Transverse colon (tissue), 4 donors: ENCODE results near the gene IRX1. TPM values are rescaled to one million over a fixed set of nuclear protein-coding genes. Genes with fewer than 3 reads are reported as not detected.

Experiments
- DNase-seq: peaks from one replicate; pipeline ENCODE4 v3.0.0-alpha.2; 2019
- H3K27ac ChIP-seq, 4 donors: fragments of 200-600 bp; sonication (generic); 2 replicates each; pipeline ENCODE4 v1.5.1; 2016 to 2018; ENCODE audit warnings: inconsistent platforms in 4 of 4
- H3K27me3 ChIP-seq: fragments of 200-600 bp; sonication (generic); 2 replicates; pipeline ENCODE4 v1.5.1; 2017; ENCODE audit warnings: inconsistent platforms
- H3K36me3 ChIP-seq, 4 donors: fragments of 200-600 bp; sonication (generic); 2 replicates each; pipeline ENCODE4 v1.5.1; 2017 to 2019; ENCODE audit warnings: inconsistent platforms in 4 of 4
- H3K4me1 ChIP-seq, 4 donors: fragments of 200-600 bp; sonication (generic); 2 replicates each; pipeline ENCODE4 v1.5.1; 2017 to 2020; ENCODE audit warnings: inconsistent platforms in 4 of 4
- H3K4me3 ChIP-seq, 4 donors: fragments of 200-600 bp; sonication (generic); 1 replicate in 1 of 4; 2 replicates in 3 of 4; pipeline versions ENCODE4 v1.5.1 to v1.6.1; 2017 to 2019; ENCODE audit warnings: inconsistent platforms in 4 of 4
- H3K9me3 ChIP-seq, 2 donors: fragments of 200-600 bp; sonication (generic); 2 replicates each; pipeline ENCODE4 v1.5.1; 2017 to 2019; ENCODE audit warnings: inconsistent platforms in 2 of 2
- CTCF ChIP-seq, 5 experiments: fragments of 200-600 bp in 3 of 5; fragments of 450-650 bp in 2 of 5; sonication (generic) in 3 of 5; IDR thresholded peaks; 1 replicate in 2 of 5; 2 replicates in 3 of 5; pipeline ENCODE4 v1.5.1; 2016 to 2017; ENCODE audit warnings: antibody characterized with exemption in 5 of 5, inconsistent platforms in 3 of 5, mild to moderate bottlenecking in 2 of 5, moderate library complexity in 1 of 5
- EP300 ChIP-seq: sonication (generic); formaldehyde crosslinking; IDR thresholded peaks from one replicate; pipeline ENCODE4 v1.6.1; 2017; ENCODE audit warnings: antibody characterized with exemption, low read depth
- POLR2A ChIP-seq: fragments of 450-650 bp; IDR thresholded peaks from one replicate; pipeline ENCODE4 v1.6.1; 2016; ENCODE audit warnings: antibody characterized with exemption, mild to moderate bottlenecking, moderate library complexity
- POLR2AphosphoS5 ChIP-seq, 3 donors: sonication (generic); formaldehyde crosslinking; IDR thresholded peaks; one replicate each; pipeline ENCODE4 v1.6.1; 2016; ENCODE audit warnings: antibody characterized with exemption in 3 of 3
- WGBS, 2 donors: methylation state at CpG; one replicate each; pipeline ENCODE4 v1.1.5; 2018; ENCODE audit warnings: low coverage in 1 of 2; 5-methylcytosine and 5-hydroxymethylcytosine counted together
- in situ Hi-C, 4 donors: fragments of 200-750 bp; cut with MboI; loops; one replicate each; pipeline versions ENCODE4 v1.15.0 to v1.15.1; 2017; ENCODE audit warnings: low sequenced_read_pairs in 3 of 4, low pct_ligation_motif_present in 1 of 4, low pct_unique_long_range_greater_than_20kb in 1 of 4
- intact Hi-C: fragments of 100-400 bp; cut with DNase I; formaldehyde crosslinking; loops from one replicate; pipeline ENCODE4 v1.15.1; 2023; ENCODE audit warnings: low total_unique reads
- total RNA-seq, 4 donors: library from RNA; depleted of rRNA; stranded (reverse); fragments of >200 nt; gene quantifications; one replicate each; pipeline ENCODE4 v1.1.0, GENCODE V29; 2016

The IRX1 gene
- total RNA-seq, 4 donors from 2014 or later: not detected

- Histone ChIP-seq H3K4me1 (peaks cover 0 to 6% (median 0%) of the 10 kb centered on the region in 4 donors), H3K36me3 (no peaks in the 10 kb centered on the region), H3K9me3 (no peaks in the 10 kb centered on the region), H3K4me3 (no peak overlapping the region), H3K27me3 (peaks cover 100% of the 10 kb centered on the region), H3K27ac (no peak overlapping the region)
- no peak for DNase-seq
- WGBS, 2 donors: 31% methylated on average over 65 of the region's 73 CpGs; no CpG with 5 or more reads in 1 of the 2 donors
- intact Hi-C loops: no loop called here
- in situ Hi-C loops: no loop called here
- no peak for TF ChIP-seq POLR2A
- TF ChIP-seq CTCF (IDR thresholded peaks at IDR 0.05): no peak
- TF ChIP-seq POLR2AphosphoS5 (IDR thresholded peaks at IDR 0.05): no peak
- no peak for TF ChIP-seq EP300
Observed at GRCh38 chr5:3601911-3602782, 6.5 kb downstream of the IRX1 start.

GRCh38 chr5:3602785-3603502, 7.3 kb downstream of the IRX1 start:
- Histone ChIP-seq H3K36me3 (no peaks in the 10 kb centered on the region), H3K27me3 (peaks cover 99% of the 10 kb centered on the region), H3K9me3 (no peaks in the 10 kb centered on the region), H3K4me3 (no peak overlapping the region), H3K4me1 (peaks cover 0 to 6% (median 0%) of the 10 kb centered on the region in 4 donors), H3K27ac (no peak overlapping the region)
- WGBS, 2 donors: 32% methylated on average over 31 of the region's 45 CpGs; no CpG with 5 or more reads in 1 of the 2 donors
- intact Hi-C loops (no loop called here), in situ Hi-C loops (no loop called here)
- no peak for DNase-seq
- TF ChIP-seq EP300 (no peak), CTCF (IDR thresholded peaks at IDR 0.05) (peak in 3 of 5 experiments; percentile 12 to 32 (median 30)), POLR2AphosphoS5 (IDR thresholded peaks at IDR 0.05) (no peak)

- peaks cover 83% of the 10 kb centered on the region for H3K27me3 ChIP-seq
- peaks cover 0 to 6% (median 0%) of the 10 kb centered on the region in 4 donors for H3K4me1 ChIP-seq
- no peaks in the 10 kb centered on the region for H3K9me3 ChIP-seq
- H3K27ac ChIP-seq: no peak overlapping the region
- intact Hi-C loops: no loop called here
- in situ Hi-C loops: no loop called here
- no peaks in the 10 kb centered on the region for H3K36me3 ChIP-seq
- DNase-seq: no peak
- H3K4me3 ChIP-seq: no peak overlapping the region
- WGBS, 2 donors: 56 to 74% methylated on average over 9 of the region's 9 CpGs
- TF ChIP-seq EP300 (no peak), POLR2A (no peak), POLR2AphosphoS5 (IDR thresholded peaks at IDR 0.05) (no peak), CTCF (IDR thresholded peaks at IDR 0.05) (no peak)
Observed at GRCh38 chr5:3604501-3604900, 8.9 kb downstream of the IRX1 start.

GRCh38 chr5:3605298-3606010, 9.8 kb downstream of the IRX1 start:
- Histone ChIP-seq H3K9me3 (no peaks in the 10 kb centered on the region), H3K27ac (no peak overlapping the region)
- in situ Hi-C loops: no loop called here

More at GRCh38 chr5:3605298-3606010, 9.8 kb downstream of the IRX1 start:
- Histone ChIP-seq H3K36me3 (no peaks in the 10 kb centered on the region), H3K4me3 (no peak overlapping the region), H3K4me1 (peaks cover 0 to 6% (median 0%) of the 10 kb centered on the region in 4 donors), H3K27me3 (peaks cover 73% of the 10 kb centered on the region)
- TF ChIP-seq POLR2A (no peak), CTCF (IDR thresholded peaks at IDR 0.05) (no peak), EP300 (no peak), POLR2AphosphoS5 (IDR thresholded peaks at IDR 0.05) (no peak)
- no peak for DNase-seq
- intact Hi-C loops: no loop called here
- 48 to 67% methylated on average over 3 to 32 of the region's 32 CpGs for WGBS, 2 donors
